KOPT-K1 (cell line): Measurements from ENCODE around the gene UNC5C.

Experiments used
- H3K27ac ChIP-seq: fragments of 200-600 bp; sonication (generic); 2 replicates; pipeline ENCODE4 v1.5.1; 2016; ENCODE audit warnings: antibody characterized with exemption, mild to moderate bottlenecking, low read depth, low read length; ENCODE audit not compliant: poor library complexity, severe bottlenecking
- H3K36me3 ChIP-seq: fragments of 200-600 bp; sonication (generic); 2 replicates; pipeline ENCODE4 v1.5.1; 2017; ENCODE audit warnings: antibody characterized with exemption, mild to moderate bottlenecking, low read length, moderate library complexity; ENCODE audit not compliant: insufficient read depth
- H3K9me3 ChIP-seq: fragments of 200-600 bp; sonication (generic); 2 replicates; pipeline ENCODE4 v1.5.1; 2017; ENCODE audit warnings: antibody characterized with exemption, low read length, mild to moderate bottlenecking; ENCODE audit not compliant: insufficient read depth, poor library complexity, severe bottlenecking

Gene UNC5C

DNA sequence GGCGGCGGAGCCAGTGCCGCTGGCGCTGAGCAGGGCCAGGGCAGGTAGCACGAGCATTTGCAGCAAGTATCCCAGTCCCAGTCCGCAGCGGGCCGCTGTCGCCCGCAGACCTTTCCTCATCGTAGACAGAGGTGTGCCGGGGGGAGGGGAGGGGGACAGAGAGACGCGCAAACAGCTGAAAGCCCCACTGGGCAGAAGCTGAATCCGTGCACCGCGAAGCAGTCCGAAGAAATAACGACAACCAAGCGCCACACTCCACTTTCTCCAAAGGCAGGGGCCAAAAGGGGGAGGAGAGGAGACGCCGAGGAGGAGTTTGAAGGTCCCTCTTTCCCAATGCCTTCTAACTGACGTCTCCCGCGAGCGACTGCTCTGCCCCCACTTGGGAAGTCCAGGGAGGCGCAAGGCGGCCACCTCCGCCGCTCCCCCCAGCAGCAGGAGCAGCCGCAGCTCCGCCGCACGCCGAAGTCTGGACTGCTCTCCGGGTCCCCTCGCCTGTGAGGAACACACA is at the start of gene UNC5C:
Gene UNC5C (minus strand): TSS at position 236 of the 508 bp plus-strand sequence.
- no peaks in the 10 kb centered on the region for H3K9me3 ChIP-seq
- no peak within 1 kb of the TSS for H3K27ac ChIP-seq
- H3K36me3 ChIP-seq: no peaks in the 10 kb centered on the region

DNA sequence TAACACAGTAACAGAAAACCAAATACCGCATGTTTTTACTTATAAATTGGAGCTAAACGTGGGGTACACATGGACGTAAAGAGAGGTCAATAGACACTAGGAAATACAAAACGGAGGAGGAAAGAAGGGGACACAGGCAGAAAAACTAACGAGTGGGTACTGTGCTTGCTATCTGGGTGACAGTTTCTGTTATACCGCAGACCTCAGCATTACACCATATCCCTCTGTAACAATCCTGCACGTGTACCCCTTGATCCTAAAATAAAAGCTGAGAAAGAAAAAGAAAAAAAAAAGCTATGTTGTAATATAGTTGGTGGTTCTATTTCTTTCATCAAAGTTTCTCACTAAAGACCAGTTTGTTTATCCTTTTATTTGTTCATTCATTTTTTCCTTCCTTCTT is 47.9 kb upstream of the UNC5C start:
- no peak overlapping the region for H3K27ac ChIP-seq
- no peaks in the 10 kb centered on the region for H3K9me3 ChIP-seq
- no peaks in the 10 kb centered on the region for H3K36me3 ChIP-seq

DNA sequence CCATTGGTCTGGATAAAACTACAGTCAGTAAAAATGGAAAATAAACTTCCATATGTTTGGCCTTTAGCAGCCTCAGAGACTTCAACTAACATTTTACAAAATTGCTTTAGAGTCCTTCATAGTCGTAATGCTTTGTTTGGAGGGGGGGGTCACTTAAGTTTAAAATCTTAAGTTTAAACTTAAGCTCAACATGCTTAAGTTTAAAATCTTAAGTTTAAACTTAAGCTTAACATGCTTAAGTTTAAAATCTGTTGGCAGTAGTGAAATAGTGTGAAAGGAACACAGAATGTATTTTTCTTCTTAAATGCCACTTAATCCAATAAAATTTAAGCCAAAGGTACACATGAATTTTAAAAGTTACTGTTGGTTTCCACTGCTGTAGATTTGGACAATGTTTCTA is 45.9 kb upstream of the UNC5C start:
- Histone ChIP-seq H3K36me3 (no peaks in the 10 kb centered on the region), H3K9me3 (no peaks in the 10 kb centered on the region), H3K27ac (no peak overlapping the region)

DNA sequence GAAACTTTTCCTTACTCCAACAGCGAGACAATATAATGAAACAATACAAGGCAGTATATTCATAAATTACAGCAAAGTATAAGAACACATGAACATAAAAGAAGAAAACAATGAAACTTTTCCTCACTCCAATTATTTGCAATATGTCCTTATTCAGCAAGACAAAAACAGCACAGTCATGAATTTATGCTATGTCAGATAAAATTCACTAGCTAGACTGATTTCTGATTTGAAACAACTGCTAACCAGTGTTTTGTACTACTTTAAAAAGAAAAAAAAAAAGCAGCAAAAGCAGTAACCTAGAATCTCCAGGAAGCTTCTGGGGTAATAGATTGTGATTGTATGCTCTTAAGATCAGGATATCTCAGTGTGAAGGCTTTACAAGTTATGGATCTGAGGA is 45.2 kb upstream of the UNC5C start:
- Histone ChIP-seq H3K9me3 (no peaks in the 10 kb centered on the region), H3K27ac (no peak overlapping the region), H3K36me3 (no peaks in the 10 kb centered on the region)

DNA sequence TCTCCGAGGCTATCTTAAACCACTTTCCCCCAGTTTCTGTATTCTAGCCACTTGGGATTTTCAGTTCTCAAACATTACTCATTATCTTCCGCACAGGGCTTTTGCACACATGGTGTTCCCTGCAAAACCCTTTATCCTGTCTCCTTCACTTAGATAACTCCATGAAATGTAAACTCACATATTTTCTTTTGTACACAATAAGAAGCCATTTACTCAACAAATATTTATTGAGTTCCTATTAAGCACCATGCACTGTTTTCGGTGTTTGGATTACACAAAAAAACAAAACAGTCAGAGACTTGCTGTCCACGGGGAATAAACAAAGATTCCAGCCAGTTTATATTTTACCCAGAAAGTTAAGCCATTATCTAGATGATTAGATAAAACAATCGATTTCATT is 42.5 kb upstream of the UNC5C start:
- no peaks in the 10 kb centered on the region for H3K36me3 ChIP-seq
- no peaks in the 10 kb centered on the region for H3K9me3 ChIP-seq
- H3K27ac ChIP-seq: no peak overlapping the region

DNA sequence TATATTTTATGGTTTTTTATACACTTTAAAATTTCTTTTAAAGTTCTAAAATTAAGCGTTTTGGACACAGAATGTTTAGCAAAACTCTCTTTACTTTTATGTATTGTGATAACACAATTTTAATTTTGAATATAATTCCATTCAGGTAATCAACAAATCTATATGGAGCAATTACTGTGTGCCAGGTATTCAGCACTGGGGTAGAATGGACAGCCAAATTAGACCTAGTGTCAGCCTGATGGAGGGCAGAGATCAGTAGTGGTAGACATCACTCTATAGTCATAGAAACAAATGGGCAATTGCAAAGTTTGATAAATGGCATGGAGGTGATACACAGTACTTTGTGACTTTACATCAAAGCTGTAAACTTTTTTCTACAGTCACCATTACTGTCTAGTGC is 41.8 kb upstream of the UNC5C start:
- Histone ChIP-seq H3K36me3 (no peaks in the 10 kb centered on the region), H3K9me3 (no peaks in the 10 kb centered on the region), H3K27ac (no peak overlapping the region)

DNA sequence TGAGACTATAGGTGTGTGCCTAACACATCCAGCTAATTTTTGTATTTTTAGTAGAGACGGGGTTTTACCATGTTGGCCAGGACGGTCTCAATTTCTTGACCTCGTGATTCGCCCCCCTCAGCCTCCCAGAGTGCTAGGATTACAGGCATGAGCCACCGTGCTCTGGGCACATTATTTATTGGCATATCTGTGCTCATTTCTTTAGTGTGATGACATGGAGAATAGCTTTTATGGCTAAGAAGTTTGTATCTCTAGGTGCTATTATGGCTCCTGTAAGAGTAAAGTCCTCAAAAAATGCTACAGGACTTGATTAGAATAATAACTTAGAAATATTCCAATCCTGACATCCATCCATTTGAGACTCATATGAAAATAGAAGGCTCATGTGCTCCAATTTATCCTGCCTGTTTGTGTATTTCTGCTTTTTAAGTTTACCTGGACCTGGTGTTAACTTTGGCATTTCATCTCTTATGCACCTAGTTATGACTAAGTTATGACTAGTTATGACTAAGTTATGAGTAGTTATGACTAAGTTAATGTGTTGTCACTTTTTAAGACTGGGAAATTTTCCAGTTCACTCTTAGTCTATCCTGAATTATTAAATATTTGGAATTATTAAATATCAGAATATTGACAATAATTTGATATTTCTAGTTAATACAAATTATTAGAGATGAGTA is 36.4 kb upstream of the UNC5C start:
- Histone ChIP-seq H3K27ac (no peak overlapping the region), H3K9me3 (no peaks in the 10 kb centered on the region), H3K36me3 (no peaks in the 10 kb centered on the region)

DNA sequence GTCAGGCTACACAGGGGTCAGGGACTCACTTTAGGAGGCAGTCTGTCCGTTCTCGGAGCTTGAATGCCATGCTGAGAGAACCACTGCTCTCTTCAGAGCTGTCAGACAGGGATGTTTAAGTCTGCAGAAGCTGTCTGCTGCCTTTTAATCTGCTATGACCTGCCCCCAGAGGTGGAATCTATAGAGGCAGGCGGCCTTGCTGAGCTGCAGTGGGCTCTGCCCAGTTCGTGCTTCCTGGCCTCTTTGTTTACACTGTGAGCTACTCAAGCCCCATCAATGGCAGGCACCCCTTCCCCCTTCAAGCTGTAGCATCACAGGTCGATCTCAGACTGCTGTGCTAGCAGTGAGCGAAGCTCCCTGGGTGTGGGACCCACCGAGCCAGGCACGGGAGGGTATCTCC is 31.5 kb upstream of the UNC5C start:
- Histone ChIP-seq H3K27ac (no peak overlapping the region), H3K36me3 (no peaks in the 10 kb centered on the region), H3K9me3 (no peaks in the 10 kb centered on the region)

DNA sequence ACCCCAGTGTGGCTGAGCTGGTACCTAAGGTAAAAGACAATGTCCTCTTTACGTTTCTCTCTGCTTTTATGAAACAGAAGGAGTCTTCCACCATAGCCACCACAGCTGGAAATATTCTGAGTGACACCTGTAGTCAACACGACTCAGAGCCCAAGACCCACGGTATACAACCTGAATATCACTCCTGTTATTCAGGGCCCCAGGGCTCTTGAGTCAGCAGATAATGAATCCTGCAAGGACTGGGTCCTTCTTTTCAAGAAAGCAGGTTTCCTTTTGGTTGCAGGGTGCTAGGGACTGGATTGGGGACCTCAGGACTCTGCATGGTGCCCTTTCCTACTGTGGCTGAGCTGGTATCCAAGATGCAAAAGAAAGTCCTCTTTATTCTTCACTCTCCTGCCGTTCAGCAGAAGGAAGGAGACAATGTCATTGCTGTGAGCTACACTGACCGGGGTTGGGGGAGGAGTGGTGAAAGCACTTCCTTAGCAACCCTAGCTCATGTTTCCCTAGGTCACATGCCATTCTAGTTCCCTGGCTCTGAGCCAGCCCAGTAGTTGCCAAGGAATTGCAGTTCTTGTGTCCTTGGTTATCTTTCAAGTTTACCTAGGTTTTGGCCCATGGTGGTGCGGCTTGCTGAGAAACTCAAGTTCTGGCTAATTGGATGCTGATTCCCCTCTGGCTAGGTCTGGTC is 23.7 kb upstream of the UNC5C start:
- H3K36me3 ChIP-seq: no peaks in the 10 kb centered on the region
- H3K9me3 ChIP-seq: no peaks in the 10 kb centered on the region
- no peak overlapping the region for H3K27ac ChIP-seq

DNA sequence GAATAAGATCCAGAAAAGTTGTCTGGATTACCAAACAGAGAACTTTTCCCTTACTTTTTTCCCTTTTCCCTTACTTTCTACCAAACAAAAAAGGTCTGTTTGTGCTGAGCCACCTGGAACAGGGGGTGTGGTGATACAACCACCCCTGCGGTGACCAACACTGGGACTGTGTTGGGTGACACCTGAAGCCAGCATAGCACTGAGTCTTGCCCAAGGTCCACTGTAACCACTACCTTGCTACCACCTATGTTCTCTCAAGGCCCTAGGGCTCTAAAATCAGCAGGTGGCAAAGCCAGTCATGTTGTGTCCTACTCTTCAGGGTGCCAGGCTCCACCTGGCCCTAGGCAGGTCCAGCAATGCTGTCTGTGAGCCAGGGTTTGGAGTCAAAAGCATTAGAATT is 22.8 kb upstream of the UNC5C start:
- H3K36me3 ChIP-seq: no peaks in the 10 kb centered on the region
- no peaks in the 10 kb centered on the region for H3K9me3 ChIP-seq
- H3K27ac ChIP-seq: no peak overlapping the region

DNA sequence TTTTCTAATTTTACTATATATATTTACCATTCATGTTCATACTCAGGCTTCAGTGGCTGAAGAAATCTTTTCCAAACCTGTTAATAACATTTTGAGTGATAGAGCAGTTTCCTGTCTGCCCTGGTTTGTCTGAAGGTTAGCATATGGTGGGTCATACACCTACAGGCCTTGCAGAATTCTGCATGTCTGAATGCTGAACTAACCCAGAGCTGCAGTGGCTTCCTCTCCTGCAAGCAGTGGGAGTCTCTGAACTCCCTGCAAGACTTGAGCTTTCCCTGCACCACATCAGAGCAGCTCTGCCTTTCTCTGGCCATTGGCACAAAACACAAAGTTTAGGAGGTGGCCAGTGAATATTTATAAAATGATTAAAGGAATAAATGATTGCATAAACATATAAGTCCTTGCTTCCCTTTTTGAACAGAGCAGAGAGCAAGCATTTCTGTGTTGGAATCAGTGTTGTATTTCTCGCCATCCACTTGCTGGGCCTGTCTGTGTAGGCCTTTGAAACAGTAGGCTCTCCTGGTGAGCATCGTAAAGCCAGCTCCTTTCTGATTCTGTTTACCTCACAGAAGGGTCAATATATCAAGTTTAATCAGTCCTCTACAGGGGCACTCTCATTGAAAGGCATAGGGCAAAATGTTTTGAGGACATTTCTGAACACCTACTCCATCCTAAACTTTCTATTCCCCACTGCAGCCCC is 15.0 kb upstream of the UNC5C start:
- Histone ChIP-seq H3K9me3 (no peaks in the 10 kb centered on the region), H3K36me3 (no peaks in the 10 kb centered on the region), H3K27ac (no peak overlapping the region)

DNA sequence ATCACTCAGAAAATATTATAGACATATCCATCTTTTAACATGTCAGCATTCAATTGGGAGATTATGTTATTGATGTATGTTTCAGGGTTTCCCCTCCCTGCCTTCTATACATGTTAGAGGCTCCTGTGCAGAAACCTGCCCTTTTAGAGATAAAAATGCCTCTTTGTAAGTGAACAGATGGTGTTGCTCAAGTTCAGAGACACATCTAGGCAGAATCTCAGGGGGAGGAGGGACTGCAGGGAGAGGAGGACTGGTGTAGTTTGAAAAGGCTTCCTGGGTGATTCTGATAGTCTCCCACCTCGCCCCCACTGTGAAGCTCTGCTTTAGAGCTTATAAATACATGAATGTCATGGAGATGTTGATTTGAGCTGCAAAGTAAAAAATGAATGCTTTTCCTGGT is 12.0 kb upstream of the UNC5C start:
- no peak overlapping the region for H3K27ac ChIP-seq
- no peaks in the 10 kb centered on the region for H3K36me3 ChIP-seq
- no peaks in the 10 kb centered on the region for H3K9me3 ChIP-seq

DNA sequence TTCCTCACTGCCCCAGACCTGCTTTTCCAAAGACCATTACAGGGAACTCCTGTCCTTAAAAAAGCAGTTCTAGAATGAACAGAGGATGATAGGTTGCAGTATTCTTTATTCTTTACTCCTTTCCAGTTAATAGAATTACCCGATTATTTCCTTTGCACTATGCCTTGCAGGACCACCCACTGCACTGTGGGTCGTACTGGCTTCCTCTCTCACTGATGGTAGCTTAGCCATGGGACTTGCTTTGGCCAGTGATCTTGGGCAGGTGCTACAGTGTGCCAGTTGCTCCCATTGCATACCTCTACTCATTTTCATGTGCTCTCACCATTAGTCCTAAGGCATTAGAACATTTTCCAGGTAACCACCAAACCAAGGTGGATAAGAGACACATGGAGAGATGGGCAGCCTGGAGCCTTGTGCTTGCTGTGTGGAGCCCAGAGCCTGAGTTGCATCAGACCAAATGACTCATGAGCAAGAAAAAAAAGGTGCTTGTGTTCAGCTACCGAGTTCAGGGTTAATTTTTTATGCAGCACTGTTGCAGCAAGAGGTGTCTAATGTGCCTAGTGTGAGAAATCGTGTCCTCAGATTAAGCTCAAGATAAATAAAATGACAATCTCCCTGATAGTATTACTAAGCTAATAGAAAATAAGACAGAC is 7.6 kb upstream of the UNC5C start:
- Histone ChIP-seq H3K36me3 (no peaks in the 10 kb centered on the region), H3K9me3 (no peaks in the 10 kb centered on the region), H3K27ac (no peak overlapping the region)

DNA sequence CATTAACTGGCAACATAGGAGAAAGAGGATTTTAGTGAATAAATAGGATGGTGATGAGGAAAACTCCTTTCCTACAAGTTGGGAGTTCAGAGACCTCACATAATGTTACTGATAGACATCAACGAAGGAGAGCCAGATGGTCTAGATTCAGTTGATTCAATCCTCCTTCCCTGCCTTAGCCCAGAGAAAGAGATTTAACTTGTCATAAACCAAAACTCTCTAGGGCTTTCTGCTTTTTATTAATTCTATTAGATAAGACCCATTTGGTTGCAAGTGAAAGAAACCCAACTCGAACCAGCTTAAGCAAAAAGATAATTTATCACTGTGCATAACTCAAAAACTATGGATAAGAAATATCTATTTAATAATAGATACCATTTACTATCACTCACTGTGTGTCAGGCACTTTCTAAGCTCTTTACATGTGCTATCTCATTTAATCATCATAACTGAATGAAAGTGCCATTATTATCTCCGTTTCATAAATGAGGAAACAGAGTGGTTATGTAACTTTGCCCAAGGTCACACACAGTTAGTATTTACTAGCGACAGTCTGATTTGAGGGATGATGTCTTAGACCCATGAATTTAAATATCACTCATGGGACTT is 4.3 kb upstream of the UNC5C start:
- H3K36me3 ChIP-seq: no peaks in the 10 kb centered on the region
- H3K9me3 ChIP-seq: no peaks in the 10 kb centered on the region
- no peak overlapping the region for H3K27ac ChIP-seq

DNA sequence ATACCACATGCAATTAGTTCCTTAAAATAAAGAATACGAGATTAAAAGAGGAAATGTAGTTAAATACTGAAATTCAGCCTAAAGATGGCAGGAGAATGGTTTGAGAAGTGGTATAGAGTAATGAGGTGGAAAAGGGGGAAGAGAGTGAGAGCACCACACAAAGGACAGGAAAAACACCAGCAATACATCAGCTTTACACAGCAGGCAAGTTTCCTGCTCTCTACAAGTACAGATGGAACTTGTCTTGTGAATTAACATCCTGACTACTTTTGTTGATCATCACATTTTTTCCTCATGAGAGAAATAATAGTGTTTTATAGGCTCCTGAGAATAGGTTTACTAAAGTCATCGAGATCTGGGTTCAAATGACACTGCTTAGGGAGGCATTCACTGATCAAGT is 2.9 kb upstream of the UNC5C start:
- H3K36me3 ChIP-seq: no peaks in the 10 kb centered on the region
- no peaks in the 10 kb centered on the region for H3K9me3 ChIP-seq
- no peak overlapping the region for H3K27ac ChIP-seq
